Activated naive CD8-positive, alpha-beta T cell treated with anti-CD3 and anti-CD28 coated beads, Interleukin-2, amount 10 ng/mL, durations not matched to agents 7 days and 5 days (primary cell): ENCODE data around the gene NAA16. TPM values are rescaled to one million over a fixed set of nuclear protein-coding genes. Genes with fewer than 3 reads are reported as not detected.
"Not testable (repeated sequence)": the region's sequence is repeated elsewhere in the genome, so short reads cannot be mapped to it uniquely, and the experiment has no call there.

Experiments
- ATAC-seq: fragments of 150-1000 bp; cut with Tn5 transposase; one replicate; pipeline ENCODE4 v1.10.0; 2021; ENCODE audit warnings: low read depth, moderate library complexity
- POLR2A ChIA-PET: fragments of 350-600 bp; sonication (Branson Sonifier 250); formaldehyde crosslinking; loops from one replicate; lab custom pipeline; 2021; ENCODE audit warnings: antibody characterized with exemption; lab: Charles Lee
- DNase-seq: peaks from one replicate; pipeline ENCODE4 v3.0.0; 2021
- H3K27ac Mint-ChIP-seq: one replicate; pipeline ENCODE4 v1.8.0; 2022; ENCODE audit warnings: mild to moderate bottlenecking, mixed read lengths
- H3K27me3 Mint-ChIP-seq: one replicate; pipeline ENCODE4 v1.8.0; 2022; ENCODE audit warnings: mild to moderate bottlenecking, moderate library complexity, mixed read lengths
- H3K36me3 Mint-ChIP-seq: one replicate; pipeline ENCODE4 v1.8.0; 2021; ENCODE audit warnings: mild to moderate bottlenecking, mixed read lengths
- H3K4me1 Mint-ChIP-seq: one replicate; pipeline ENCODE4 v1.8.0; 2021; ENCODE audit warnings: mixed read lengths
- H3K4me3 Mint-ChIP-seq: one replicate; pipeline ENCODE4 v1.8.0; 2022; ENCODE audit warnings: mild to moderate bottlenecking, moderate library complexity, mixed read lengths
- H3K9me3 Mint-ChIP-seq: one replicate; pipeline ENCODE4 v1.8.0; 2021; ENCODE audit warnings: mixed read lengths
- total RNA-seq, 2 experiments: library from RNA; stranded (reverse); gene quantifications; one replicate each; pipeline ENCODE4 v1.2.3, GENCODE V29; 2021

Gene NAA16
- total RNA-seq, 2 experiments from 2014 or later, result 41.3 to 41.8 TPM

- DNase-seq (no peak), ATAC-seq (peak; percentile 31)
- Mint-ChIP-seq H3K27me3 (no peaks in the 10 kb centered on the region), H3K9me3 (no peaks in the 10 kb centered on the region), H3K4me1 (peaks cover 26% of the 10 kb centered on the region), H3K36me3 (peaks cover 29% of the 10 kb centered on the region), H3K27ac (peak overlapping the region; percentile 24), H3K4me3 (no peak overlapping the region)
- POLR2A ChIA-PET, result no interaction called here
Measured at GRCh38 chr13:41352935-41353840, 42.1 kb downstream of the NAA16 start.

- no peak overlapping the region for H3K27ac Mint-ChIP-seq
Measured at GRCh38 chr13:41354416-41354815, 43.3 kb downstream of the NAA16 start.

GRCh38 chr13:41356385-41356648, 45.2 kb downstream of the NAA16 start:
- H3K9me3 Mint-ChIP-seq, H3K27me3 Mint-ChIP-seq, DNase-seq, ATAC-seq: not testable (repeated sequence)
- Mint-ChIP-seq H3K36me3 (peaks cover 34% of the 10 kb centered on the region), H3K4me3 (peak overlapping the region; percentile 81), H3K4me1 (peaks cover 26% of the 10 kb centered on the region), H3K27ac (peak overlapping the region; percentile 91)
- POLR2A ChIA-PET, result interaction anchor here (0.8 kb wide), 1 partner anchor 295 kb away, joined by 4 read pairs; no protein-coding TSS in a partner anchor

More at GRCh38 chr13:41354416-41354815, 43.3 kb downstream of the NAA16 start:
- Mint-ChIP-seq H3K4me3 (no peak overlapping the region), H3K4me1 (peaks cover 26% of the 10 kb centered on the region), H3K27me3 (no peaks in the 10 kb centered on the region), H3K36me3 (peaks cover 29% of the 10 kb centered on the region), H3K9me3 (no peaks in the 10 kb centered on the region)
- DNase-seq (no peak), ATAC-seq (no peak)
- POLR2A ChIA-PET, result no interaction called here

- H3K4me3 Mint-ChIP-seq, result peak overlapping the region; percentile 81
- no peaks in the 10 kb centered on the region for H3K9me3 Mint-ChIP-seq
- ATAC-seq, result peak; percentile 83
- H3K27ac Mint-ChIP-seq, result peak overlapping the region; percentile 91
- H3K36me3 Mint-ChIP-seq, result peaks cover 38% of the 10 kb centered on the region
- peak; percentile 38 for DNase-seq
- peaks cover 28% of the 10 kb centered on the region for H3K4me1 Mint-ChIP-seq
- POLR2A ChIA-PET, result interaction anchor here (0.8 to 1.2 kb wide), 3 partner anchors 33 to 296 kb away, joined by 3 to 4 read pairs (median 3); partner anchors contain the start of gene RGCC
- H3K27me3 Mint-ChIP-seq, result no peaks in the 10 kb centered on the region
Measured at GRCh38 chr13:41356786-41357185, 45.7 kb downstream of the NAA16 start.

GRCh38 chr13:41361491-41361890, 50.4 kb downstream of the NAA16 start:
- ATAC-seq, result no peak
- Mint-ChIP-seq H3K9me3 (no peaks in the 10 kb centered on the region), H3K27ac (no peak overlapping the region), H3K36me3 (peaks cover 55% of the 10 kb centered on the region), H3K27me3 (no peaks in the 10 kb centered on the region), H3K4me1 (peaks cover 13% of the 10 kb centered on the region), H3K4me3 (no peak overlapping the region)
- no peak for DNase-seq
- POLR2A ChIA-PET, result no interaction called here

- Mint-ChIP-seq H3K9me3 (no peaks in the 10 kb centered on the region), H3K4me1 (peaks cover 2% of the 10 kb centered on the region), H3K4me3 (no peak overlapping the region), H3K27me3 (no peaks in the 10 kb centered on the region), H3K27ac (no peak overlapping the region), H3K36me3 (peaks cover 61% of the 10 kb centered on the region)
- DNase-seq (no peak), ATAC-seq (no peak)
- POLR2A ChIA-PET, result no interaction called here
Measured at GRCh38 chr13:41364043-41364442, 53.0 kb downstream of the NAA16 start.

GRCh38 chr13:41365631-41366030, 54.6 kb downstream of the NAA16 start:
- Mint-ChIP-seq H3K4me1 (peaks cover 2% of the 10 kb centered on the region), H3K36me3 (peaks cover 64% of the 10 kb centered on the region), H3K4me3 (no peak overlapping the region), H3K9me3 (no peaks in the 10 kb centered on the region), H3K27ac (no peak overlapping the region), H3K27me3 (no peaks in the 10 kb centered on the region)
- ATAC-seq (no peak), DNase-seq (no peak)
- POLR2A ChIA-PET, result no interaction called here

GRCh38 chr13:41370736-41371135, 59.7 kb downstream of the NAA16 start:
- no peak overlapping the region for H3K4me3 Mint-ChIP-seq
- ATAC-seq (no peak), DNase-seq (no peak)
- H3K27ac Mint-ChIP-seq, result no peak overlapping the region
- no peaks in the 10 kb centered on the region for H3K9me3 Mint-ChIP-seq
- H3K27me3 Mint-ChIP-seq, result no peaks in the 10 kb centered on the region
- POLR2A ChIA-PET, result no interaction called here
- no peaks in the 10 kb centered on the region for H3K4me1 Mint-ChIP-seq
- peaks cover 55% of the 10 kb centered on the region for H3K36me3 Mint-ChIP-seq

GRCh38 chr13:41377446-41377845, 66.4 kb downstream of the NAA16 start:
- ATAC-seq, result no peak
- H3K4me3 Mint-ChIP-seq, result no peak overlapping the region
- H3K27me3 Mint-ChIP-seq, result no peaks in the 10 kb centered on the region
- H3K4me1 Mint-ChIP-seq, result no peaks in the 10 kb centered on the region
- no peak for DNase-seq
- no peaks in the 10 kb centered on the region for H3K9me3 Mint-ChIP-seq
- H3K36me3 Mint-ChIP-seq, result peaks cover 19% of the 10 kb centered on the region
- H3K27ac Mint-ChIP-seq, result no peak overlapping the region
- POLR2A ChIA-PET, result no interaction called here

- H3K36me3 Mint-ChIP-seq, result no peaks in the 10 kb centered on the region
- H3K27ac Mint-ChIP-seq, result no peak overlapping the region
- ATAC-seq, result no peak
- no peaks in the 10 kb centered on the region for H3K9me3 Mint-ChIP-seq
- H3K27me3 Mint-ChIP-seq, result no peaks in the 10 kb centered on the region
- H3K4me3 Mint-ChIP-seq, result no peak overlapping the region
- no peaks in the 10 kb centered on the region for H3K4me1 Mint-ChIP-seq
- POLR2A ChIA-PET, result no interaction called here
- DNase-seq, result no peak
Measured at GRCh38 chr13:41382431-41382830, 71.4 kb downstream of the NAA16 start.

GRCh38 chr13:41383386-41383785, 72.3 kb downstream of the NAA16 start:
- H3K9me3 Mint-ChIP-seq, result no peaks in the 10 kb centered on the region
- H3K36me3 Mint-ChIP-seq, result no peaks in the 10 kb centered on the region
- no peaks in the 10 kb centered on the region for H3K27me3 Mint-ChIP-seq
- no peak overlapping the region for H3K27ac Mint-ChIP-seq
- H3K4me1 Mint-ChIP-seq, result no peaks in the 10 kb centered on the region
- ATAC-seq, result no peak
- no peak for DNase-seq
- POLR2A ChIA-PET, result interaction anchor here (0.7 kb wide), 1 partner anchor 23 kb away, joined by 3 read pairs; no protein-coding TSS in a partner anchor
- no peak overlapping the region for H3K4me3 Mint-ChIP-seq

GRCh38 chr13:41384749-41385503, 73.9 kb downstream of the NAA16 start:
- ATAC-seq (no peak), DNase-seq (no peak)
- Mint-ChIP-seq H3K4me3 (no peak overlapping the region), H3K27me3 (no peaks in the 10 kb centered on the region), H3K27ac (no peak overlapping the region), H3K4me1 (no peaks in the 10 kb centered on the region), H3K9me3 (no peaks in the 10 kb centered on the region), H3K36me3 (no peaks in the 10 kb centered on the region)
- POLR2A ChIA-PET, result no interaction called here

GRCh38 chr13:41386211-41386610, 75.1 kb downstream of the NAA16 start:
- no peak for ATAC-seq
- Mint-ChIP-seq H3K27ac (no peak overlapping the region), H3K9me3 (no peaks in the 10 kb centered on the region), H3K36me3 (no peaks in the 10 kb centered on the region), H3K27me3 (no peaks in the 10 kb centered on the region), H3K4me3 (no peak overlapping the region), H3K4me1 (no peaks in the 10 kb centered on the region)
- DNase-seq, result no peak
- POLR2A ChIA-PET, result no interaction called here
